Activated CD8-positive, alpha-beta T cell treated with anti-CD3 and anti-CD28 coated beads for 36 hours (primary cell): ENCODE results near the gene CD68. TPM values are rescaled to one million over a fixed set of nuclear protein-coding genes. Genes with fewer than 3 reads are reported as not detected.
A peak's percentile ranks its signal among the peaks of the same experiment; 100 is the strongest.

Experiments used
- ATAC-seq: fragments of 200-7000 bp; cut with Tn5 transposase; one replicate; pipeline ENCODE4 v1.10.0; 2021; ENCODE audit warnings: mild to moderate bottlenecking, moderate library complexity
- CTCF ChIA-PET: fragments of 350-600 bp; sonication (Branson Sonifier 250); formaldehyde crosslinking; loops from one replicate; lab custom pipeline; 2021; ENCODE audit warnings: antibody characterized with exemption; lab: Charles Lee
- POLR2A ChIA-PET: fragments of 350-600 bp; sonication (Branson Sonifier 250); formaldehyde crosslinking; loops from one replicate; lab custom pipeline; 2021; ENCODE audit warnings: antibody characterized with exemption; lab: Charles Lee
- DNase-seq: peaks from one replicate; pipeline ENCODE4 v3.0.0-alpha.2; 2020
- H3K27ac Mint-ChIP-seq: one replicate; pipeline ENCODE4 v1.8.0; 2021; ENCODE audit warnings: mild to moderate bottlenecking, mixed read lengths
- H3K27me3 Mint-ChIP-seq: one replicate; pipeline ENCODE4 v1.8.0; 2021; ENCODE audit warnings: mixed read lengths
- H3K36me3 Mint-ChIP-seq: one replicate; pipeline ENCODE4 v1.8.0; 2021; ENCODE audit warnings: low read depth, mixed read lengths
- H3K4me1 Mint-ChIP-seq: one replicate; pipeline ENCODE4 v1.8.0; 2021; ENCODE audit warnings: low read depth, mixed read lengths
- H3K4me3 Mint-ChIP-seq: one replicate; pipeline ENCODE4 v1.8.0; 2021; ENCODE audit warnings: mild to moderate bottlenecking, moderate library complexity, mixed read lengths
- H3K9me3 Mint-ChIP-seq: one replicate; pipeline ENCODE4 v1.8.0; 2021; ENCODE audit warnings: mixed read lengths
- intact Hi-C: fragments of 100-400 bp; cut with micrococcal nuclease; formaldehyde crosslinking; loops from one replicate; pipeline ENCODE4 v1.10.0; 2022
- total RNA-seq, 2 experiments: library from RNA; stranded (reverse); gene quantifications; one replicate each; pipeline ENCODE4 v1.2.3, GENCODE V29; 2021
- TF ChIP-seq, protein P1 (sequence below): fragments of 200-600 bp; IDR thresholded peaks from one replicate; pipeline ENCODE4 v1.8.0; 2022; ENCODE audit warnings: antibody characterized with exemption, mild to moderate bottlenecking

Gene CD68
- total RNA-seq, 2 experiments from 2014 or later: 11.4 to 12.9 TPM

DNA sequence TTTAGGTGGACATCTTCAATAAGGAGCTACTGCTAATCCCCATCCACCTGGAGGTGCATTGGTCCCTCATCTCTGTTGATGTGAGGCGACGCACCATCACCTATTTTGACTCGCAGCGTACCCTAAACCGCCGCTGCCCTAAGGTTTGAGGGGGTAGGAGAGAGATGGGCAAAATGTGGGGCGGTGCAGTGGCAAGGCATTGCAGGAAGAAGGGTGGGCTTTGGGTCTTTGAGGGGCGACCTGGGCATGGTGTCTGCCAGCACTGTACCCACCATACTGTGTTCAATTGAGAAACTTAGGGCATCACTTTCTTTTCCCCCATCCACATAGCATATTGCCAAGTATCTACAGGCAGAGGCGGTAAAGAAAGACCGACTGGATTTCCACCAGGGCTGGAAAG lies 9.1 kb upstream of the CD68 start:
- H3K9me3 Mint-ChIP-seq: no peaks in the 10 kb centered on the region
- H3K27me3 Mint-ChIP-seq: peaks cover 1% of the 10 kb centered on the region
- intact Hi-C loops: loop anchor here (10.0 kb wide), 1 partner anchor 284 kb away; the partner anchor contains the start of genes CYB5D1, NAA38 and TMEM88
- POLR2A ChIA-PET: interaction anchor here (0.9 to 12.0 kb wide), 5 partner anchors 9 to 257 kb away, joined by 5 to 195 read pairs (median 71); partner anchors contain the start of genes CD68, MPDU1, SENP3 and SOX15
- H3K4me3 Mint-ChIP-seq: no peak overlapping the region
- peak overlapping the region; percentile 79 for H3K27ac Mint-ChIP-seq
- peaks cover 28% of the 10 kb centered on the region for H3K4me1 Mint-ChIP-seq
- no peak for ATAC-seq
- CTCF ChIA-PET: interaction anchor here (0.9 to 3.5 kb wide), 5 partner anchors 9 to 134 kb away, joined by 3 to 28 read pairs (median 4); partner anchors contain the start of genes SENP3 and TP53
- TF ChIP-seq, protein P1, sequence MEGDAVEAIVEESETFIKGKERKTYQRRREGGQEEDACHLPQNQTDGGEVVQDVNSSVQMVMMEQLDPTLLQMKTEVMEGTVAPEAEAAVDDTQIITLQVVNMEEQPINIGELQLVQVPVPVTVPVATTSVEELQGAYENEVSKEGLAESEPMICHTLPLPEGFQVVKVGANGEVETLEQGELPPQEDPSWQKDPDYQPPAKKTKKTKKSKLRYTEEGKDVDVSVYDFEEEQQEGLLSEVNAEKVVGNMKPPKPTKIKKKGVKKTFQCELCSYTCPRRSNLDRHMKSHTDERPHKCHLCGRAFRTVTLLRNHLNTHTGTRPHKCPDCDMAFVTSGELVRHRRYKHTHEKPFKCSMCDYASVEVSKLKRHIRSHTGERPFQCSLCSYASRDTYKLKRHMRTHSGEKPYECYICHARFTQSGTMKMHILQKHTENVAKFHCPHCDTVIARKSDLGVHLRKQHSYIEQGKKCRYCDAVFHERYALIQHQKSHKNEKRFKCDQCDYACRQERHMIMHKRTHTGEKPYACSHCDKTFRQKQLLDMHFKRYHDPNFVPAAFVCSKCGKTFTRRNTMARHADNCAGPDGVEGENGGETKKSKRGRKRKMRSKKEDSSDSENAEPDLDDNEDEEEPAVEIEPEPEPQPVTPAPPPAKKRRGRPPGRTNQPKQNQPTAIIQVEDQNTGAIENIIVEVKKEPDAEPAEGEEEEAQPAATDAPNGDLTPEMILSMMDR: no peak
- H3K36me3 Mint-ChIP-seq: peaks cover 68% of the 10 kb centered on the region
- no peak for DNase-seq

DNA sequence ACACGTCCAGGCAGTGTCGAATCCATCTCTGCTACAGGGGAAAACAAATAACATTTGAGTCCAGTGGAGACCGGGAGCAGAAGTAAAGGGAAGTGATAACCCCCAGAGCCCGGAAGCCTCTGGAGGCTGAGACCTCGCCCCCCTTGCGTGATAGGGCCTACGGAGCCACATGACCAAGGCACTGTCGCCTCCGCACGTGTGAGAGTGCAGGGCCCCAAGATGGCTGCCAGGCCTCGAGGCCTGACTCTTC lies 7.2 kb upstream of the CD68 start:
- Mint-ChIP-seq H3K4me1 (peaks cover 43% of the 10 kb centered on the region), H3K27ac (peak overlapping the region; percentile 100), H3K36me3 (peaks cover 78% of the 10 kb centered on the region), H3K9me3 (no peaks in the 10 kb centered on the region), H3K27me3 (peaks cover 1% of the 10 kb centered on the region), H3K4me3 (peak overlapping the region; percentile 98)
- intact Hi-C loops: loop anchor here (10.0 kb wide), 1 partner anchor 283 kb away; the partner anchor contains the start of genes CYB5D1, NAA38 and TMEM88
- DNase-seq (no peak), ATAC-seq (no peak)
- POLR2A ChIA-PET: interaction anchor here (0.9 to 12.0 kb wide), 17 partner anchors 11 to 285 kb away, joined by 3 to 195 read pairs (median 4); partner anchors contain the start of genes CD68, CYB5D1, FXR2 and MPDU1
- CTCF ChIA-PET: interaction anchor here (1.4 to 3.5 kb wide), 2 partner anchors 11 to 17 kb away, joined by 4 to 28 read pairs; partner anchors contain the start of genes SENP3 and SOX15
- TF ChIP-seq, protein P1: no peak

DNA sequence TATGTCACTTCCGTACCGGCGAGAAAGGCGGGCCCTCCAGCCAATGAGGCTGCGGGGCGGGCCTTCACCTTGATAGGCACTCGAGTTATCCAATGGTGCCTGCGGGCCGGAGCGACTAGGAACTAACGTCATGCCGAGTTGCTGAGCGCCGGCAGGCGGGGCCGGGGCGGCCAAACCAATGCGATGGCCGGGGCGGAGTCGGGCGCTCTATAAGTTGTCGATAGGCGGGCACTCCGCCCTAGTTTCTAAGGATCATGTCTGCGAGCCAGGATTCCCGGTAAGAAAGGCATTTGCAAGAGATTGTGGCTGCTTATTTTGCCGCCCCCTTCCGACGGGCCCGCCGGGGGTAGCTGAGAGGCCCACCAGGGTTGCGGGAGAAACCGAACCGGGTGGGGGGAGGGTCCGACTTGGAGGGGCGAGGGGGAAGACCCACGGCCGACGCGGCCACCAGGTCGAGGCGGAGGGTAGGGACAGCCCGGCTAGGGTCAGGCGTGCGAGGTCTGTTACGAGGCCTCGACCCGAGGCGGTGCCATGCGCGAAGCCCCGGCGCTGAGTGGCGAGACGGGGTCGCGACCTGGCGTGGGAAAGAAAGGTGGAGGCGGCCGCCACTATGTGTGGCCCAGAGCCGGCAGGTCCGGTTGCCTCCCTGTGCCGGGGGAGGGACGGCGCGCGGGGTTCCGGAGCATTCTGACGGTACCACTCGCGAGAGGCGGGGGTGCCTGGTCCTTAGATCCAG lies 6.7 kb upstream of the CD68 start:
- H3K4me3 Mint-ChIP-seq: peak overlapping the region; percentile 98
- ATAC-seq (peak; percentile 92), DNase-seq (peak; percentile 99)
- no peaks in the 10 kb centered on the region for H3K9me3 Mint-ChIP-seq
- H3K36me3 Mint-ChIP-seq: peaks cover 78% of the 10 kb centered on the region
- peaks cover 45% of the 10 kb centered on the region for H3K4me1 Mint-ChIP-seq
- ChIA-PET CTCF (interaction anchor here (1.0 to 3.5 kb wide), 2 partner anchors 12 to 16 kb away, joined by 3 to 28 read pairs; partner anchors contain the start of gene SENP3), POLR2A (interaction anchor here (0.7 to 12.0 kb wide), 23 partner anchors 11 to 285 kb away, joined by 3 to 195 read pairs (median 4); partner anchors contain the start of genes ACAP1, ATP1B2, CD68 and CYB5D1)
- peaks cover 1% of the 10 kb centered on the region for H3K27me3 Mint-ChIP-seq
- intact Hi-C loops: loop anchor here (10.0 kb wide), 1 partner anchor 282 kb away; the partner anchor contains the start of genes CYB5D1, NAA38 and TMEM88
- H3K27ac Mint-ChIP-seq: peak overlapping the region; percentile 100
- TF ChIP-seq, protein P1: no peak

DNA sequence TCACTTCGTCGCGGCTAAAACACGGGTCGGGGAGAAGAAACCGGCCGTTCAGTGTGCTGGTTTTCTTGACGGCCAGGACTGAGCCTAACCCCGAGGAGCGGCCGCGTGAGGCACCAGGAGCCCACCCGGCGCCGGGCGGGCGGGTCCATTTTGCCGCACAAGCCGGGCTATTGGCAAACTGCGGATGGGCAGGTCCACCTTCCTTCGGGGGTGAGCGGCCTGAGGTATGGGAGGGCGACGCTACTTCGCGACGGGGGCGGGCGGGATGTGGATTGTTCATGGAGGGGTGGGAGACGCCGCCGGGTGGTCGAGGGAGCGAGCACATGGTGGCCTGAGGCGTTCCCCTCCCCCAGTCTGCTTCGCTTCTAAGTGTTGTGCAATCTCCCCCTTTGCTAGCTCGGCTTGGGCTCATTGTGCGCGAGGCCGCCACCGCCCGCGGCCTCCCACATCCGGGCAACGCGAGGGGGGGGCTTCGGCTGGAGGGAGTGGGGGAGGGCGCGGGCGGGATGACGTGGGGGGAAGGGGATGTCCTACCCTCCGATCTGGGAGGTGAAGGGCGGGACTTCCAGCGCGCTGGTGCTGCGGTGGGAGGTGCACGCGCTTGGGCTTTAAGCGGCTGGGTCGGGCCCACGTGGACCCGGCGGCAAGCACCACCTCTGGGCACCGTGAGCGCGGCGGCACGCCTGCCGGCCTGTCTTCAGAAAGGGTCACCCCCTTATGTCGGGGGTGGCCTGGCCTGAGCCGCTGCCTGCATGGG lies 5.9 kb upstream of the CD68 start:
- H3K27me3 Mint-ChIP-seq: peaks cover 1% of the 10 kb centered on the region
- peak; percentile 43 for ATAC-seq
- peak overlapping the region; percentile 100 for H3K27ac Mint-ChIP-seq
- intact Hi-C loops: loop anchor here (10.0 kb wide), 1 partner anchor 281 kb away; the partner anchor contains the start of genes CYB5D1, NAA38 and TMEM88
- ChIA-PET CTCF (interaction anchor here (1.0 to 2.9 kb wide), 2 partner anchors 13 to 16 kb away, joined by 3 to 11 read pairs; partner anchors contain the start of gene SENP3), POLR2A (interaction anchor here (0.7 to 12.0 kb wide), 32 partner anchors 8 to 354 kb away, joined by 3 to 195 read pairs (median 4); partner anchors contain the start of genes ACAP1, ATP1B2, CD68 and CYB5D1)
- H3K36me3 Mint-ChIP-seq: peaks cover 84% of the 10 kb centered on the region
- no peaks in the 10 kb centered on the region for H3K9me3 Mint-ChIP-seq
- H3K4me3 Mint-ChIP-seq: peak overlapping the region; percentile 98
- TF ChIP-seq, protein P1: no peak
- DNase-seq: peak; percentile 94
- peaks cover 53% of the 10 kb centered on the region for H3K4me1 Mint-ChIP-seq
